Measurements from ENCODE around the gene ABCB9.

ABCB9 gene

GRCh38 chr12:122994781-122995502, 28.7 kb upstream of the ABCB9 start:
- DNase-seq = no peak

- DNase-seq = no peak
These were observed 27.9 kb upstream of the ABCB9 start for GRCh38 chr12:122994140-122994675.

- DNase-seq = no peak
These were observed 26.1 kb upstream of the ABCB9 start for GRCh38 chr12:122992386-122992785.

- DNase-seq = no peak
These were observed 25.5 kb upstream of the ABCB9 start for GRCh38 chr12:122991623-122992275.

GRCh38 chr12:122990961-122991622, 24.8 kb upstream of the ABCB9 start:
- DNase-seq = no peak

- no peak for DNase-seq
These were observed 24.3 kb upstream of the ABCB9 start for GRCh38 chr12:122990561-122990960.

GRCh38 chr12:122989874-122990419, 23.7 kb upstream of the ABCB9 start:
- DNase-seq = no peak

GRCh38 chr12:122989225-122989839, 23.1 kb upstream of the ABCB9 start:
- DNase-seq = no peak

GRCh38 chr12:122988612-122989212, 22.4 kb upstream of the ABCB9 start:
- no peak for DNase-seq

- no peak for DNase-seq
These were observed 21.8 kb upstream of the ABCB9 start for GRCh38 chr12:122988036-122988435.

GRCh38 chr12:122987086-122987951, 21.1 kb upstream of the ABCB9 start:
- no peak for DNase-seq

- DNase-seq = peak in 1 of 4 experiments; percentile 23
These were observed 20.1 kb upstream of the ABCB9 start for GRCh38 chr12:122986258-122986871.

GRCh38 chr12:122985338-122986257, 19.3 kb upstream of the ABCB9 start:
- no peak for DNase-seq

GRCh38 chr12:122984612-122985337, 18.5 kb upstream of the ABCB9 start:
- peak; percentile 78 to 91 (median 88) for DNase-seq

- no peak for DNase-seq
These were observed 17.7 kb upstream of the ABCB9 start for GRCh38 chr12:122983789-122984515.

- DNase-seq = no peak
These were observed 16.9 kb upstream of the ABCB9 start for GRCh38 chr12:122982963-122983788.

GRCh38 chr12:122982477-122982815, 16.2 kb upstream of the ABCB9 start:
- DNase-seq = no peak
